GM23338 (cell line): ENCODE measurements around the gene KIAA1217. TPM values are rescaled to one million over a fixed set of nuclear protein-coding genes. Genes with fewer than 3 reads are reported as not detected.

ENCODE experiments used
- ATAC-seq: fragments of 200-7000 bp; cut with Tn5 transposase; 3 replicates; pipeline ENCODE4 v1.9.1; 2020
- DNase-seq: peaks from one replicate; pipeline ENCODE4 v3.0.0-alpha.2; 2015; ENCODE audit warnings: low spot score
- H2AFZ ChIP-seq: fragments of 200-600 bp; sonication (generic); 2 replicates; pipeline ENCODE4 v1.8.0; 2016; ENCODE audit warnings: antibody characterized with exemption, mild to moderate bottlenecking, moderate library complexity
- H3F3A ChIP-seq: fragments of 200-600 bp; sonication (generic); replicated peaks from 2 replicates; pipeline ENCODE4 v1.8.0; 2017; ENCODE audit warnings: antibody characterized with exemption, mixed run types, low read depth
- H3K27ac ChIP-seq: fragments of 200-600 bp; sonication (generic); 2 replicates; pipeline ENCODE4 v1.6.1; 2016; ENCODE audit warnings: low read depth
- H3K27me3 ChIP-seq: fragments of 200-600 bp; sonication (generic); 2 replicates; pipeline ENCODE4 v1.8.0; 2016; ENCODE audit warnings: mild to moderate bottlenecking, mixed run types, moderate library complexity; ENCODE audit not compliant: insufficient read depth
- H3K36me3 ChIP-seq: fragments of 200-600 bp; sonication (generic); 2 replicates; pipeline ENCODE4 v1.8.0; 2016; ENCODE audit warnings: mild to moderate bottlenecking; ENCODE audit not compliant: insufficient read depth
- H3K4me1 ChIP-seq: fragments of 200-600 bp; sonication (generic); 2 replicates; pipeline ENCODE4 v1.8.0; 2016; ENCODE audit warnings: mild to moderate bottlenecking, moderate library complexity; ENCODE audit not compliant: insufficient read depth
- H3K4me2 ChIP-seq: fragments of 200-600 bp; sonication (generic); 2 replicates; pipeline ENCODE4 v1.7.1; 2017; ENCODE audit warnings: mixed run types
- H3K4me3 ChIP-seq: fragments of 200-600 bp; sonication (generic); 2 replicates; pipeline ENCODE4 v1.6.1; 2016; ENCODE audit warnings: mixed run types
- H3K79me2 ChIP-seq: fragments of 200-600 bp; sonication (generic); replicated peaks from 2 replicates; pipeline ENCODE4 v1.8.0; 2017; ENCODE audit warnings: mild to moderate bottlenecking; ENCODE audit not compliant: insufficient read depth
- H3K9me2 ChIP-seq: fragments of 200-600 bp; sonication (generic); 2 replicates; pipeline ENCODE4 v1.8.0; 2017; ENCODE audit not compliant: insufficient read depth
- H4K20me1 ChIP-seq: fragments of 200-600 bp; sonication (generic); replicated peaks from 2 replicates; pipeline ENCODE4 v1.8.0; 2017; ENCODE audit warnings: mild to moderate bottlenecking; ENCODE audit not compliant: insufficient read depth
- H3K27ac Mint-ChIP-seq: 2 replicates; pipeline ENCODE4 v1.8.0; 2020; ENCODE audit warnings: inconsistent platforms, mild to moderate bottlenecking, moderate library complexity, mixed read lengths
- H3K27me3 Mint-ChIP-seq: 3 replicates; pipeline ENCODE4 v1.8.0; 2022; ENCODE audit warnings: low read depth, mild to moderate bottlenecking, moderate library complexity, mixed read lengths, inconsistent platforms; ENCODE audit not compliant: insufficient read depth, poor library complexity
- H3K36me3 Mint-ChIP-seq: 3 replicates; pipeline ENCODE4 v1.8.0; 2021; ENCODE audit warnings: low read depth, mild to moderate bottlenecking, inconsistent platforms, moderate library complexity, mixed read lengths
- H3K4me1 Mint-ChIP-seq: 3 replicates; pipeline ENCODE4 v1.8.0; 2020; ENCODE audit warnings: mild to moderate bottlenecking, inconsistent platforms, mixed read lengths
- H3K4me3 Mint-ChIP-seq: 3 replicates; pipeline ENCODE4 v1.8.0; 2021; ENCODE audit warnings: moderate library complexity, mild to moderate bottlenecking, inconsistent platforms, mixed read lengths
- H3K9me3 Mint-ChIP-seq: 3 replicates; pipeline ENCODE4 v1.8.0; 2020; ENCODE audit warnings: moderate library complexity, mild to moderate bottlenecking, inconsistent platforms, mixed read lengths
- ETS1 ChIP-seq: IDR thresholded peaks from 2 replicates; pipeline ENCODE4 v1.6.1; 2016; ENCODE audit warnings: antibody characterized with exemption
- EZH2 ChIP-seq: fragments of 200-600 bp; sonication (generic); IDR thresholded peaks from one replicate; pipeline ENCODE4 v1.8.0; 2017; ENCODE audit warnings: antibody characterized with exemption, mild to moderate bottlenecking, low read depth; ENCODE audit not compliant: unreplicated experiment
- EZH2phosphoT487 ChIP-seq: fragments of 200-600 bp; sonication (generic); IDR thresholded peaks from one replicate; pipeline ENCODE4 v1.8.1; 2018; ENCODE audit warnings: antibody characterized with exemption; ENCODE audit not compliant: unreplicated experiment
- JUNB ChIP-seq: IDR thresholded peaks from one replicate; pipeline ENCODE4 v1.6.1; 2016; ENCODE audit warnings: antibody characterized with exemption; ENCODE audit not compliant: unreplicated experiment
- NANOG ChIP-seq: IDR thresholded peaks from 2 replicates; pipeline ENCODE4 v1.6.1; 2016; ENCODE audit warnings: antibody characterized with exemption, borderline replicate concordance
- POLR2AphosphoS5 ChIP-seq: IDR thresholded peaks from 2 replicates; pipeline ENCODE4 v1.6.1; 2016; ENCODE audit warnings: antibody characterized with exemption, low read depth
- REST ChIP-seq: IDR thresholded peaks from one replicate; pipeline ENCODE4 v1.6.1; 2018; ENCODE audit warnings: antibody characterized with exemption; ENCODE audit not compliant: unreplicated experiment
- STAT1 ChIP-seq: IDR thresholded peaks from one replicate; pipeline ENCODE4 v1.6.1; 2016; ENCODE audit warnings: antibody characterized with exemption; ENCODE audit not compliant: unreplicated experiment
- ZNF114 ChIP-seq: fragments of 250-450 bp; sonication (Bioruptor Pico); IDR thresholded peaks from 2 replicates; pipeline ENCODE4 v1.5.0; 2020; ENCODE audit warnings: mild to moderate bottlenecking, moderate library complexity
- ZNF331 ChIP-seq: fragments of 250-450 bp; sonication (Bioruptor Pico); IDR thresholded peaks from 2 replicates; pipeline ENCODE4 v1.5.0; 2020; ENCODE audit warnings: low read depth, mild to moderate bottlenecking, moderate library complexity
- ZNF462 ChIP-seq: fragments of 250-450 bp; sonication (Bioruptor Pico); IDR thresholded peaks from 2 replicates; pipeline ENCODE4 v1.5.0; 2020; ENCODE audit warnings: mild to moderate bottlenecking, moderate library complexity
- polyA plus RNA-seq: library from polyadenylated mRNA; unstranded; fragments of >200 nt; fragmentation: Nextera tagmentation; extraction: Ambion mirVana; gene quantifications from 2 replicates; pipeline ENCODE4 v1.2.1, GENCODE V29; 2016
- total RNA-seq: library from RNA; depleted of rRNA; stranded (reverse); fragments of >200 nt; shearing (Covaris generic); gene quantifications from 2 replicates; pipeline ENCODE4 v1.2.3, GENCODE V29; 2014

The KIAA1217 gene
- total and polyA plus RNA-seq, 2 experiments from 2014 or later: 6.4 to 9.1 TPM

GRCh38 chr10:24390146-24390700 is 181.3 kb downstream of the KIAA1217 start (continued):
- TF ChIP-seq REST: no peak

GRCh38 chr10:24390746-24391145 is 181.8 kb downstream of the KIAA1217 start:
- H3K36me3 ChIP-seq: no peaks in the 10 kb centered on the region
- no peak overlapping the region for H3K27ac ChIP-seq
- no peak for ATAC-seq
- TF ChIP-seq EZH2 (no peak), EZH2phosphoT487 (no peak), ZNF114 (no peak), ETS1 (no peak), STAT1 (no peak), JUNB (no peak), ZNF331 (CRISPR knock-in tag) (no peak), NANOG (no peak), ZNF462 (CRISPR knock-in tag) (no peak), POLR2AphosphoS5 (no peak), REST (no peak)
- peaks cover 15% of the 10 kb centered on the region for H3K4me1 Mint-ChIP-seq
- no peak overlapping the region for H3K4me3 ChIP-seq
- no peaks in the 10 kb centered on the region; the same call in 2 of the 3 replicates for H3K36me3 Mint-ChIP-seq
- H3K27me3 Mint-ChIP-seq: no peaks in the 10 kb centered on the region
- H3K27me3 ChIP-seq: no peaks in the 10 kb centered on the region
- H3K9me3 Mint-ChIP-seq: no peaks in the 10 kb centered on the region
- no peak overlapping the region for H2AFZ ChIP-seq
- 0 out of 2 replicates have a peak, but pooled peaks cover 3% of the 10 kb centered on the region for H3K4me1 ChIP-seq
- H4K20me1 ChIP-seq: no peaks in the 10 kb centered on the region
- H3F3A ChIP-seq: no peaks in the 10 kb centered on the region
- H3K79me2 ChIP-seq: no peaks in the 10 kb centered on the region
- no peak overlapping the region for H3K4me2 ChIP-seq
- no peak for DNase-seq
- H3K9me2 ChIP-seq: no peaks in the 10 kb centered on the region
- H3K4me3 Mint-ChIP-seq: no peak overlapping the region
- no peak overlapping the region for H3K27ac Mint-ChIP-seq
